HG03060 (cell line): ENCODE results near the gene CASP2.

ENCODE experiments used
- ATAC-seq: cut with Tn5 transposase; IDR thresholded peaks from one replicate; pipeline ENCODE4 v1.9.1; 2021; ENCODE audit warnings: low read depth, moderate number of reproducible peaks; ENCODE audit not compliant: unreplicated experiment

The CASP2 gene

DNA sequence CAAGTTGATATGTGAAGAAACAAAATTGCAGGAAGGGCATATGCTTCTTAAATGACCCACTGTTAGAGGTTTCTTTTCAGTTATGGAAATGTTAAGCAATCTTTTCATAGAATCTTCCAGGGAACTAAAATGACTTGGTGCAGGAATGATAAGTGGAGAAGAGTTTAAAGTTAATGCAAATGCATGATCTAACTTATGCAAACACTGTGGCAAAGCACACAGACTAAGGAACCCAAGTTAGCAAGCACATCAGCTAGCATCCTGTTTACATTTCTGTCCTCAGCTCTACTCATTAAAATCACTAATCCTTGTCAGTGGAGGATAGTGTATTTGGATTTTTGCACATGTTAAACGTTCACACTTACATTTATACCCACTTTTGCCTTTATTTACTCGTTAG lies 37.1 kb downstream of the CASP2 start:
- ATAC-seq, result no peak

DNA sequence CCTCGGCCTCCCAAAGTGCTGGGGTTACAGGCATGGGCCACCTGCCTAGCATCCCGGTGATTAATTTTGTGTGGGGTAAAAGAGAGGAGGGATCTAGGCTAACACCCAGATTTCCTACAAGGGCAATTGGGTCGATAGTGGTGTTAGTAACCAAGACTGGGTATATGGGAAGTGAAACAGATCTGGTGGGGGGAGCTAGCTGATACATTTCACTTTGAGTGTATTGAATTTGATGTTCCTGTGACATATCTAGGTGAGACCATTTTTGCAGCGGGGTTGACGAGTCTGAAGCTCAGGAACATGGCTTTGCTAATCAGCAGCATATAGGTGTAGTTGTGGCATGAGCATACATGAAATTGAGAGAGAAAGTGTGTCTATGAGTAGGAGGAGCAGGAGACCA lies 39.8 kb downstream of the CASP2 start:
- ATAC-seq, result no peak

DNA sequence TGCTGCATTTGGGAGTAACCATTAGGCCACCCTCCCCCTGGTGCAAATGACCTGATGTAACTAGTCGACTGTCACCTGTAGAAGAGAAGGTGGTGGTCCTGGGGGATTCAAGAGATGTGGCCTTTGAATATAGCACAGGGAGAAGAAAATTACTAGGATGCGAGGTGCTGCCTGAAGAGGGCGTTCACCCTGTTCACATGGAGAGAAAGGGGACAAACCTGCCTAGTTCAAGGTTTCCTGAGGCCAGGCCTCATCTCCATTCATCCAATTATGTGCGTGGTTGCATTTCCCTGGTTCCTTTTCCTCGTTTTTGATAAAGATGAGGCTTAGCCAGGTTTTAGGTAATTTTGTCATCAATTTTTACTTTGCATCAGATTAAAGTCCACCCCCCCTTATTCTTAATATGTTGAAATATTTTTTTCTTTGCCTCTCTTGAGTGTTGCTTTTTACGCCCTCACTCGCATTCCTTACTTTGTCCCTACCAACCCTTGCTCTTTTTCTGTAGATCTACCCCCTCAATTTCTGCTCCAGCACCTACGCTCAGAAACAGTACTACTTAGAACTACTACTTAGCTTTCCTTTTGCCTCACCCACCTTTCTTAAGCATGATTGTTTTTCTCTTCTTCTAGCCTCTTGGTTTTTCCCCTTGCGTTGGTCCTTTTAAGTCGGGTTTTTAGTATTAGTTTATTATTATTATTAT lies 41.5 kb downstream of the CASP2 start:
- no peak for ATAC-seq

DNA sequence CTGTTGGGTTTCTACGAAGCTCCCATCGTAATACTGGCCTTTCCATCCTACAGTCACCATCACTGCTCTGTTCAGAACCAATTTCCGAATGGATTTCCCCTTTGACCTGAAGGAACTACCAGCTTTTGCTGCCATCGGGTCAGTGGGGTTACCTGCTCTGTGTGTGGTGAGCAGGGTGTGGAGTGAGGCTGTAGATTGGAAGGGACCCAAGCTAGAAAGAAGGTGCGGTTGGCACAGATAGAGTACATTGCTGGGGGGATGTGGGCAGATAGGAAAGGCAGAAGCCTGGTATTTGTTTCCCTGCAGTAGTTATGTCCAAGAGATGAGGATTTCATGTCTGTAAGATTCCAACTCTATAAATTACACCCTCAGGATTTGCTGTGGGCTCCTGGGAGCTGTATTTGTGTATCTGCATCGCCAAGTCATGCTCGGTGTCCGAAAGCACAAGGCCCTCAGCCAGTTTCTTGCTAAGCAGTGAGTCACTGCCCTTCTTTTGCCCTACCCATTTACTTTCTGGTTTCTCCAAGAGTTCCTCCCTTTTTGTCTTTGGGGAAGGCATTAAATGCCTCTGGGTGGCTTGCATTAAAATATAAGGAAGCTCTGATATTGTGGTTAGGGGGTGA lies 43.1 kb downstream of the CASP2 start:
- ATAC-seq, result no peak

DNA sequence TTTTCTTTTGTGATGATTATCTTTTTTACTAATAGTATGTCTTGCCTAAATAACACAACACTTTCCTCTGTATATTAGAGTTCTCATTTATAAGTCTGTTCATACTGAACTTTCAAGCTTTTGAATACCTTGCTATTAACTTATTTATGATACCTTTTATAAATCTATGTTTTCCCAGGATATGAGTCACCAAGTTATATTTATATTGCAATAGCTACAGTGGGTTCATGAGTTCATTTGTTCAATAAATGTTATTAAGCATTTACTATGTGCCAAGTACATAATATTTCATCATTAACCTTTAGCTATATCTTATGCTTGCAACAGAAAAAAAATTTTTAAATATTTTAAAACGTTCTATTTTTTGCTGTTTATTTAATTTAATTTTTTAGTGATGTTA lies 46.1 kb downstream of the CASP2 start:
- no peak for ATAC-seq

DNA sequence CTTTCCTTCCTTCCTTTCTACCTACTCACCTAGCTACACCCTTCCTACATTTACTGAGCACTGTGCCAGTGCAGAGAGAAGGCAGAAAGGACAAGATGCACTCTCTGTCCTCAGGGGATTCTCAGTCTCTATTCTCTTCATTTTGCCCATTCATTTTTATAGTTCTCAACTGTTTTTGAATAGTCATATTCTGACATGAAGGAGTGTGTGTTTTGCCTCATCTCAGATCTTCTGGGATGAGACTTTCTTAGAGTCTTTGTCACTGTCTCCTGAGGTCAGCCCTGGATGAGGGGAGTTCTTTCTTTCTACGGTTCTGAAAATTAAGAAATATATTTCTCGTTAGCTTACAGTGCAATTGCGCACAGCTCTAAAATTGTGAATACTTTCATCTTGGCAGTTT lies 49.1 kb downstream of the CASP2 start:
- no peak for ATAC-seq

DNA sequence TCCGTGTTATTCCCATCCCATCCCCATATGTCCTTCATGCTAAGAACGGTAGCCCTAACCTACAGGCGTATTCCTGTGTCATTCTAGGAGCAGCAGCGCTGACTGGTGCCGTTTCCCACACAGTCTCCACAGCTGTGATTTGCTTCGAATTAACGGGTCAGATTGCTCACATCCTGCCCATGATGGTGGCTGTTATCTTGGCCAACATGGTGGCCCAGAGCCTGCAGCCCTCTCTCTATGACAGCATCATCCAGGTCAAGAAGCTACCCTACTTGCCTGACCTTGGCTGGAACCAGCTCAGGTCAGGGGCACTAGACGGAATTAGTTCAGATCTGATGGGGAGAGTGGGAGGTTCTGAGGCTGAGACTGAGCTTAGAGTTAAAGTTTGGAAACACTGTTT lies 53.7 kb downstream of the CASP2 start:
- no peak for ATAC-seq

DNA sequence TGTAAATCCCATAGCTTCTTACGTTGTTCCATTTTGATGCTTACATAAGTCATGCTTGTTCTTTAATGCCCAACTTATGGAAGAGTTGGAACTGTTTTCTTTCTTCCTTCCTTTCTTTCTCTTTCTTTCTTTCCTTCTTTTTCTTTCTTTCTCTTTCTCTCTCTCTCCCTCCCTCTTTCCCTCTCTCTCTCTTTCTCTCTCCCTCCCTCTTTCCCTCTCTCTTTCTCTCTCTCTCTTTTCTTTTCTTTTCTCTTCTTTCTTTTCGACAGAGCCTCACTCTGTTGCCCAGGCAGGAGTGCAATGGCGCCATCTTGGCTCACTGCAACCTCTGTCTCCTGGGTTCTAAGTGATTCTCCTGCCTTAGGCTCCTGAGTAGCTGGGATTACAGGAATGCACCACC lies 55.4 kb downstream of the CASP2 start:
- no peak for ATAC-seq

DNA sequence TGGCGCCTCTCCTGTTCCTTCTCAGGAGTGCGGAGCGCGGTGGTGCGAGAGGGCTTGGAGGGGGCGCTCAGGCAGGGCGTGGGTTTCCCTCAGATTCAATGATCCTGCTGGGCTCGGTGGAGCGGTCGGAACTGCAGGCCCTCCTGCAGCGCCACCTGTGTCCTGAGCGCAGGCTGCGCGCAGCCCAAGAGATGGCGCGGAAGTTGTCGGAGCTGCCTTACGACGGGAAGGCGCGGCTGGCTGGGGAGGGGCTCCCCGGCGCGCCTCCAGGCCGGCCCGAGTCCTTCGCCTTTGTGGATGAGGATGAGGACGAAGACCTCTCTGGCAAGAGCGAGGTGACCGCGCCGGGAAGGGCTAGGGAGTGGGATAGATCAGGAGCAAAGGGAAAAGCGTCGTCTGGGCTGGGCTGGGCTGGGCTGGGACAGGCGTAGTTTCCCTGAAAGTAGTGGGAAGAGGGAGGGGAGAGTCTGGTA lies 57.3 kb downstream of the CASP2 start:
- no peak for ATAC-seq

DNA sequence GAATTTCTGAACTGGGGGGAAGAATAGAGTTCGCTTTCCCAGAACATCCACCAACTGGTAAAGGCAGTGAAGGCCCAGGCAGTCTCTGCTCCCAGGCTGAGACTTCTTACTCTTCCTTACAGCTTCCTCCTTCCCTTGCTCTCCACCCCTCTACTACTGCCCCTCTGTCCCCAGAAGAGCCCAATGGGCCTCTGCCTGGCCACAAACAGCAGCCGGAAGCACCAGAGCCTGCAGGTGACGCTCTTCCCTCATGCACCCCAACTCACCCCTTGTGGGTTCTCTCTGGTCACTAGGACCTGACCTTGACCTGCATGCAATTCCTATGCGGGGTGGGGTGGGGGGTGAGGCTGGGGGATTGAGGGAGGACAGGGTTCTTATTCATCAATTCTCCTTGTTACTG lies 57.9 kb downstream of the CASP2 start:
- no peak for ATAC-seq

DNA sequence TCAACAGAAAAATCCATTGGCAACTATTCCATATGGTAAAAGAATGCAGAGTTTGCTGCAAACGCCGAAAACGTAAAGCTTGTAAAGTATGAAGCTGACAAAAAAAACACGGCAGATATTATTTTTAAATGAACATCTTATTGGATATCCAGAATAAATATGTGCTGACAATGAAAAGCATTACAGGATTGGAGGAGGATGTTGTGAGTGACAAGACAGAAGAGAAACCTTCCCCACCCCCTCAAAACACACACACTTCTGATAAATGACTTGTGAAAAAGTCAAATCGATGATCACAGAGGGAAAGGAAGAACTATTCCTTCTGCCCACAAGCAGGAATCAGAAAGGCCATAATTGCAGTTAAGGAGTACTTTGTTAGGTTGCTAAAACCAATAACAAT lies 59.8 kb downstream of the CASP2 start:
- no peak for ATAC-seq

DNA sequence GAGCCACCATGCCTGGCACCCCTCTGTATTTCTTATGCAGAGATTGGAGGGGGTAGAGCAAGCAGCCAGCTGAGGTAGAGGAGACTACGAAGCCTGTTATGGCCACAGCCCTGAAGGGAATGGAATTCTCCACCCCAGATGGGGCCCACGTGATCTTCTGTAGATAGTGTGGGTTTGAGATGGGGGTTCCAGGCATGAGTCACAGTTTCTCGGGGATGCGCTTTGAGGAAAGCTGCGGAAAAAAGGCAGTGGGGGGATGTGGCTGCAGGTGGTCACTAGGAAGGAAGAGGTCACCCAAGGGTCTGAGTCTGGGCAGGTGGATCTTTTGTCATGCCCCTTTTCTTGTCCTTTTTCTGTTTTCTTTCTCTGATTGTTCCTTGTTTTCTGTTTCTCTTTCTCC lies 62.9 kb downstream of the CASP2 start:
- ATAC-seq, result no peak

DNA sequence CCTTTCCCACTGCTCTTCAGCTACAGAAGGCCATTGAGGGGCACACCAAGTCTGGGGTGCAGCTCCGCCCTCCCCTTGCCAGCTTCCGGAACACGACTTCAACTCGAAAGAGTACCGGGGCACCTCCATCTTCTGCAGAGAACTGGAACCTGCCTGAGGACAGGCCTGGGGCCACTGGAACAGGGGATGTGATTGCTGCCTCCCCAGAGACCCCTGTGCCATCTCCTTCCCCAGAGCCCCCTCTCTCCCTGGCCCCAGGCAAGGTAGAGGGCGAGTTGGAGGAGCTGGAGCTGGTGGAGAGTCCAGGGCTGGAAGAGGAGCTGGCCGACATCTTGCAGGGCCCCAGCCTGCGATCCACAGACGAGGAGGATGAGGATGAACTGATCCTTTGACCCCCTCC lies 63.4 kb downstream of the CASP2 start:
- ATAC-seq, result no peak

DNA sequence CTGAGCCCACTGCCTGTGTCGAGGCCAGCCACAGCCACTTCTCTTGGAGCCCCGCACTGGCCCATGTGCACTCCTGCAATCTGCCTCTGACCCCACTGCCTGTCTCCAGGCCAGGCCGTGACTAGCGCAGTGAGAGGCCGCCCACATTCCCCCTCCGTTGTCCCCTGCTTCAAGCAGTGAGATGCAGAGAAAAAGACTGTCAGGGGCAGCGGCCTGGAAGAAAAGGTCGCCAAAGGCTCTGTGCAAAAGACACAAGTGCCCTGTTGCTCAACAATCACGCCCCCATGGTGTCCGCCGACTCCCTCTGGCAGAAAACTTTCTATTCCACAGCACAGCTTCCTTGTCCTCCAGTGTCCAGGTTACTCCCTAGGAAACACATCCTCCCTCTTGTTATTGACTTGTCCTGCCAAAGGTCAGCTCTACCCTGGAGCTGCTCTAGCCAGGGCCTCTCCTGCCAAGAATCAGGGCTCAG lies 64.4 kb downstream of the CASP2 start:
- no peak for ATAC-seq

DNA sequence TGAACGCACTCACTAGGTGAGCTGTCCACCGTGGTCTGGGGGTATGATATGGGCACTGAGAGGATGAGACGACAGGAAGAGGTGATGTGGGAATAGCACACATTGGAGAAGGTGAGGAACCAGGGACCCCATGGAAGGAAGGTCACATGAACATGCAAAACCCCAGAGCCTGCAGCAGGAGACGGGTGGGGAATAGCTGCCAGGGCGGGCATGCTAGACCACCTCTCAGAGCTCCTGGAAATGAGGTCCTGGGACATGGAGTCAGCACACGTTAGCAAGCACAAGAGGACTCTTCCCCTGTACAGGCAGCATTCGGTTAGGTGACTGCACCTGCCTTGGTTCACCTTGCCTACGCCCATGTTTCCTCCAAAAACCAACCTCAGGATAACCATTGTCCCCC lies 66.2 kb downstream of the CASP2 start:
- no peak for ATAC-seq

DNA sequence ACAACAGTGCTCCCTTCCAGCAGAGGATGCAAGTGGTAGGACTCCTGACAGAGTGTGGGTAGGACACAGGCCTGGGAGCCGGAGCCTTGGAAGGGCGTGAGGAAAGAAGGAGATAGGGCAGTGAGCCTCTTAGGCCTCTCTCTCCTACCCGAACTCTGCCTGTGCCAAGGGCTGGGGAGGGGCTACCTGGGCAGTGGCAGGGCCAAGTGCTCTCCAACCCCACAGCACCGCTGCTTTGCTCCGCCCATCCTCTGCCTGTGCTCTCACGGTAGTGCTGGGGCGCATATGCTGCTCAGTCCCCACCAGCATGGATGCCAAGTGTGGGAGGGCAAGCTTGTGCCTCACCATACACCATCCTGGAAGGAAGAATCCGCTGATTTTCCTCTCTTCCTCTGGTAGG lies 66.8 kb downstream of the CASP2 start:
- no peak for ATAC-seq

DNA sequence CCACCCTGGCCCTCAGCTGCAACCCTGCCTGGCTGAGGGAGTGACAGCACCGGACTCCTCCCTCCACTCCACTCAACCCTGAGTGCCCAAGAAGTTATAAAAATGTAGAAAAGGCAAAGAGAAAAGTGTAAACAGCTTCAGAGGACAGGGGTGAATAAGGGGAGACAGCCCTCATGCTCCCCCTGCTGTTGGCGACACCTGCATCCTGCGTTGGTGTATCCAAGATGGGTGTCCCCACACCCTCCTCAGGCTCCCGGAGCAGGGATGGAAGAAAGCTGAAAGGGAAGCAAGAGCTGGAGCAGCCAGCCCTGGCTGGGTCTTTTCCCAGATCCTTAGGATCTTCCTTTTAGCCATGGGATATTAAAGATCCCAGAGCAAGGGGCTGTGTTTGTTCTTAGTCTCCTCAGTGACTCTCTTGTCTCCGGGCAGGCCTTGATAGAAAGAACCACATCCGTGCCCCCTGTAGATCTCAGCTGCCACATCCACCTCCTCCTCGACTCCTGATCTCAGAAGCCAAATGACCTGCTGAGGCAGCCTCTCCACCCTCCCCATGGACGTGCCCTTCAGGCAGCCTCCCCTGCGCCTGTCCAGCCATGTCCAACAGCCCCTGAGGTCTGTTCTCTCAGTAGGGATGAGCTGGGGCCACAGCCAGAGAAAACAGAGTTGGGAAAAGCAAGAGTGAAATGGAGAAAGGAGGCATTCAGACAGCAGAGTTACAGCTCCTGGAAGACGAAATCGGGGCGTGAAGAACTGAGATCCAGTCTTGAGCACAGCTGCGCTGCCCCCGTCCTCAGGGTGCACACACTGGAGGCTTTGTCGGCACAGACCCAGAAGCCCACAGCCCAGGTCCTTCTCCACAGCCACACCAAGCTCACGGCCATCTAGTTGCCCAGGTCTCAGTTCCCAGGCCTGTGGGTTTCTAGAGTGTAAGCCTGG lies 67.6 kb downstream of the CASP2 start:
- no peak for ATAC-seq

DNA sequence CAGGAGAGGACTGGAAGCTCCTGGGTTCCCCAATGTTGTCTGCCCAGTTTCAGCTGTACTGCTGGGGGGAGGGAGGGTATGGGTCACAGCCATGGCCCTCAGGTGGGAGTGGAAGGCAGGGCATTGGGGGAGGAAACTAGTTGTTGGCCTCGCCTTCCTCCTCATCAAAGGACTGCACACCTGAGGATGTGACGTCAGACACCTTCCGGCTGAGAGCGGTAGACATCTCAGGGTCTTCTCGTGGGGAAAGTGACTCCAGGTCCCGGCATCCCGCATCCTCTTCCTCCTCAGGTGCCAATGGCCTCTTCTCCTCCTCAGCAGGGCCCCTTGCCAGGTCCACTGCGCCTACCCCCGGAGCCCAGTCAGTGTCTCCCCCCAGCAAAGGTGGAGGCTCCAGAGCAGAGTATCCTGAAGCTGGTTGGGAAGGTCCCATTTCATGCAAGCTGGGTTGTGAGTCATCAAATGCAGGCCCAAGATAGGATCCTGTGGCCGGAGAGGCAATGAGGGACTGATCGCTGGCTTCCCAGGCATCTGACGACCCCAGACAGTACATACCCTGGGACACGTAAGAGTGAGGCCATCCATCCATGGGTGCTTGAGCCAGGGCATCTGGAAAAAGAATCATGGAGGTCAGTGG lies 68.4 kb downstream of the CASP2 start:
- ATAC-seq, result no peak
